ENCODE results near the gene WDR88. TPM values are rescaled to one million over a fixed set of nuclear protein-coding genes. Genes with fewer than 3 reads are reported as not detected.
A peak's percentile ranks its signal among the peaks of the same experiment; 100 is the strongest.
"Not testable (repeated sequence)": the region's sequence is repeated elsewhere in the genome, so short reads cannot be mapped to it uniquely, and the experiment has no call there.

The WDR88 gene
- total RNA-seq, 1 donor from 2014 or later = not detected

DNA sequence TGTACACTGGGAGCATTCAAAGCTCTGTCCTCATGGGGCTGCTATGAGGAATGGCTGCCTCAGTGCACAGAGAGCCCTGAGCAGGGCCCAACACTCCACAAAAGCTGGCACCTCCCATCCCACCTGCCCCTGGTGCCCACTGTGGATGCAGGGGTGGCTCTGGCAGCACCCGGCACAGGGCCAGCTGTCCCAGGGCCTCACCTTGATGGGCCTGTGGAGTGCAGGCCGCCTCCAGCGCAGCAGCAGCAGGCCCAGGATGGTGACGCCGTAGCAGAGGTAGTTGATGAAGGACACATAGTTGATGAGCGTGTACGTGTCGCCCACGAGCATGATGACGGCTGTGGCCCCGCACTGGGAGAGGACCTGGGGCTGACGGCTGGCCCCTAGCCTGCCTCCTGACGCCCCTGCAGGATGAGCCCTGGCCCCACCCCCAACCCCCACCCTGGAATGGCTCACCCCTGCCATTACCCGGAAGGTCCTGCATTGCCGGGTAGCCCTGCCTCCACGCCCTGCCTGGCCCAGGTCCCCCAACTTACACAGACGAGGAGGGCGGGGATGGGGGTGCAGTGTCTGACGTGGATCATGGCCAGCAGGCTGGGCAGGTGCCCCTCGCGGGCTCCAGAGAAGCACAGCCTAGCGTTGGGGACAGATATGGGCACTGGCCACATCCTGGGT, 78.5 kb downstream of the WDR88 start:
- DNase-seq (ENCODE audit: low spot score) = no peak

DNA sequence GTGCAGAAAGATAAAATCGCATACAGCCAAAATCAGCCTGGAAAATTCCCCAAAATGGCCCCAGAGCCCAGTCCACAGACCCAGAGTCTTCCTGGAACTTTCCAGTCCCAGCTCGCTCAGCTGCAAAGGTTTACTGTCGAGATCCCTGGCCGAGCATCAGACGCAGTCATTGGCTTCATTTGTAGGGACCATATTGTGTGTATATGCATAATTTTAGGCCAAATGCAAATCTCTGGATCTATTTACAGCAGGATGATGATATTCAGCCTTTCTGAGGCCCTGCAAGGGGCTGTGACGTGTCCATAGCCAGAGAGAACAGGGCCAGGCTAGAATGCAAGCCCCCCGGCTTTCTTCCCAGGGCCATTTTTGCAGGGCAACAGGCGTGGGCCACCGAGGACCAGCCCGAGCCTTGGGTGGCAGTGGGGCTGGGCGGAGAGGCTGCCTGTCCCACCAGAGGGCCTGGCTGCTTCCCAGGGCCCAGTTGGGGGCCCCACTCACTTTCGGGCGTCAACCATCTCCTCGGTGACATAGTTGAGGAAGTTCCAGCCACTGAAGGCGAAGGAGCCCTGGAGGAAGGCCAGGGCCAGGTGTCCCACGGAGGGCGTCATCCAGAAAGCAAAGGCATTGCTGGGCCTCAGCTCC, 80.0 kb downstream of the WDR88 start:
- peak; percentile 42 for DNase-seq (ENCODE audit: low spot score)

DNA sequence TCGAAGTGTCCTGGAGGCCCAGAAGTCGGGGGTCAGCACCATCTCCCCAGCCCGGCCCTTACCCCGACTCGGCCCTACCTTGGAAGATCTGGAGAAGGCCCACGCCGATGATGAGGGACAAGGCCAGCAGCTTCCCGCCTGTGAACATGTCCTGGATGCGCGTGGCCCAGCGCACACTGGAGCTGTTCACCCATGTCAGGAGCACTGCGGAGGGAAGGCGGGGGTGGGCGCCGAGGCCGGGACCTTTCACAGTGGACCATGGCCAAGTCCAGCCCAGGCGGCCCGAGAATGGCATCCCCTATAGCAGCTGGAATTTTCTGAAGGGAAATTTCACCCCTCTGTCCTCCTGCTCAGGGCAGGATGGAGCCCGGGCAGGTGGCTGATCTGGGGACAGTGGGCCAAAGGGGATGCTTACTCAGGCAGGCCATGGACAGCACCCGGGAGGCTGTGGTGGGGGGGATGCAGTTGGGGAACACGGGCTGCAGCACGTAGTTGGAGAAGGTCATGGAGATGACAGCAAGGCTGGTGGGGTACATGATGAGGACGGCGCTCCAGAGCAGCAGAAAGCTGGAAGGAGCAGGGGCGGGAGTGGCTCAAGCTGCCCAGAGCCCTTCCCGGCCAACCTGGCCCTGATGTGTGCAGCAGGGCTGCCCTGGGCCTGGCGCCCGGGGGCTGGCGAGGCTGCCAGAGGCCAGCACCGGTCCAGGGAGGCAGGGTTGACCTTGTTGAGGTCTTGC, 80.7 kb downstream of the WDR88 start:
- no peak for DNase-seq (ENCODE audit: low spot score)

DNA sequence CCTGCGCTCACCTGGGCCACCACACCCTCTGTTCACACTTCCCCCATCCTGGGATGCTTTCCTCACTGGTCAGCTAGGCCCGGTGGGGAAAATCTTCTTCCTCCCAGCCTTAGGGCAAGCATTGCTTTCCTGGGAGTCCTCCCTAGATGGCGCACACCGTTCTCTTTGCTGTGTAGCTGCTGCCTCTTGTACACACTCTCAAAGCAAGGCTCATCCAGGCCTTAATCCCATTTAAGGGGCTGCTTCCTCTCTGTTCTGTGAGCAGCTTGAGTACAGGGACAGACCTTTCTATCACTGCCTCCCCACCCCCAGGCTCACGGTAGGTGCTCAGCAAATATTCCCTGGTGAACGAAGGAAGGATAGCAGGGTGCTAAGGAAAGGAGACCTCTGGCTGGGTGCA, 82.7 kb downstream of the WDR88 start:
- DNase-seq (ENCODE audit: low spot score) = peak; percentile 26

DNA sequence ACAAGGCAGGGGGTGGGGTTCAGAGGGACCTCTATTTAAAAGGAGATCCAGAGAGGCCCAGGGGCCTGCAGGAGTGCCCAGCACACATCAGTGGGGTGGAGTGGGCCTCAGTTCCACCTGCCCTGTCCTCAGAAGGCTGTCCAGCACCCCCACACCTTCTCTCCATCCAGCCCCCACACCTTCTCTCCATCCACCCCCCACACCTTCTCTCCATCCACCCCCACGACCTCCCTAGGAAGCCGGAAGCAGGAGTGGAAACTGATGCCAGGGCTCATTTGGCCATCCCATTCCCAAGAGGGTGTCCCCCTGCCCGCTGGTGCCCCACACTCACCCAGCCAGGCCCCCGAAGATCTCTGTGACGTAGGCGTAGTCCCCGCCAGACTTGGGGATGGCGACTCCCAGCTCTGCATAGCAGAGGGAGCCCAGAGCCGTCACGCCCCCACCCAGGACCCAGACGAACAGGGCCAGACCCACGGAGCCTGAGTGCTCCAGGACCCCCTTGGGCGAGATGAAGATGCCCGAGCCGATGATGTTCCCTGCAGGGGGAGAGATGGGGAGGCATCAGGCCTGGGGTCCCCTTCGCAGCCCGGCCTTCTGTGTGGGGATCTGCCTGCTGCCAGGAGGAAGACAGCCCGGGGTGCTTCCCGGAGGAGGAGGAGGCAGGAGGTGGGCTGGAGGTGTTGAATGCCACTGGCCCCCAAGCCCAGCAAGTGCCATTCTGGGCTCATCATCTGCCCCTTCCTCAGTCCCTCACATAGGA, 83.7 kb downstream of the WDR88 start:
- no peak for DNase-seq (ENCODE audit: low spot score)

DNA sequence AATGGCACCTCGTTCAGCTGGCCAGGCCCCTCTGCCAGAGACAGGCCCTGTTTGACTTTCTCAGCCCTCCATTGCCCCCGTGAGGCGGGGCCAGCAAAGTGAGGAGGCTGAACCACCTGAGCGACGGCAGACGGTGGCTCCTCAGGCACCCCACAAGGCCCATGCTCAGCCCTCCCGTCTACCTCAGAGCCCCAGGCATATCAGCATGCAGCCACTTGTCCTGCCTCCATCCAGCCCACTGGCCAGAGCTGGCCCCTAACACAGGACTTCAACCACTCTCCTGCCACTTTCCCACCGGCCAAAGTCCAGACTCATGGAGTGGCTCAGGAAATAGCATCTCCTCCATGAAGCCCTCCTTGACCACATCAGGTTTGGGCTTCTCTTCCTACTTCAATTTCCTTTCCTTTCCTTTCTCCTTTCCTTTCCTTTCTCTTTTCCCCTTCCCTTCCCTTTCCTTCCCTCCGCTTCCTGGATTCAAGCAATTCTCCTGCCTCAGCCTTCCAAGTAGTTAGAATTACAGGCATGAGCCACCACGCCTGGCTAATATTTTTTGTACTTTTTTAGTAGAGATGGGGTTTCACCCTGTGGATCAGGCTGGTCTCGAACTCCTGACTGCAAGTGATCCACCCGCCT, 84.4 kb downstream of the WDR88 start:
- no peak for DNase-seq (ENCODE audit: low spot score)

DNA sequence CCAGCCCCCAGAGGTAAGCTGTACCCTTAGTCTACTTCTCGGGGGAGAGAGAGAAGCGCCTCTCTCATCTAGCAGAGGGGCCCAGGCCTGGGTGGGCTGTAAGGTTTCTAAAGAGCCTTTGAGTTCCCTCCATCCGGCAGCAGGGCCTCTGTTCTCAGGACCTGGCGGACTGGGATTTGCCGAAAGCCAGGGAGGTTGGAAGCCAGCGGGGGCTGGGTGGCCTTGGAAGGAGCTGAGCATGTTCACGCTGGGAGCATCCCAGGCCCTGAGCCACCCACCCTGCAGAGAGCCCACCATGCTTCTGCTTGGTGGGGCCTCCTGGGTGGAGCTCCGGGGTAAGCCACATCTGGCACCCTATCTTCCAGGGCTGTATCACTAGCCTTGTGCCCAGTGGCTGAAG, 86.0 kb downstream of the WDR88 start:
- DNase-seq (ENCODE audit: low spot score) = no peak

DNA sequence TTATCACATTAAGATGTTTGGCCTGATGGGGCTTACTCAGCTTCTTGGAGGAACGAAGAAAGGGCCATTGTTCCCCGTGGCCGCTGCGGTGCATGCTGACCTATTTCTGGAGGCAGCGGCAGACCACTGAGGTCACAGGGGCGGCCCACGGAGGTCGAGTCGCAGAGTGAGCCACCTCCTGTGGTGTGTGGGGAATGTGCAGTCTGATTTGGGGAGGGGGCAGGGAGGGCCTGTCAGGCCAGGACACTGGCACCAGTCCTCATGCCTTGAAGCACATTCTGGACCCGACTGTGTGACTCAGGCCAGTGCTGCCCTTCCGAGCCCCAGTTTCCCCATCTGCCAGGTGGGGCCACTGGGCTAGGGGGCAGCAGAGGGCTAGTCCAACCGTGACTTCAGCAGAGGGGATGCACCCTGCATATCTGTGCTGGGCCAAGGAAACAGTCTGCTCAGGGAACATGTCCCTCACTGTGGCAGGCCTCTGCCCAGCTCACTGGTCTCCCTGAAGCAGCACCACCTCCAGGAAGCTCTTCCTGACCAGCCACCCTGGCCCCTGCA, 87.4 kb downstream of the WDR88 start:
- no peak for DNase-seq (ENCODE audit: low spot score)

DNA sequence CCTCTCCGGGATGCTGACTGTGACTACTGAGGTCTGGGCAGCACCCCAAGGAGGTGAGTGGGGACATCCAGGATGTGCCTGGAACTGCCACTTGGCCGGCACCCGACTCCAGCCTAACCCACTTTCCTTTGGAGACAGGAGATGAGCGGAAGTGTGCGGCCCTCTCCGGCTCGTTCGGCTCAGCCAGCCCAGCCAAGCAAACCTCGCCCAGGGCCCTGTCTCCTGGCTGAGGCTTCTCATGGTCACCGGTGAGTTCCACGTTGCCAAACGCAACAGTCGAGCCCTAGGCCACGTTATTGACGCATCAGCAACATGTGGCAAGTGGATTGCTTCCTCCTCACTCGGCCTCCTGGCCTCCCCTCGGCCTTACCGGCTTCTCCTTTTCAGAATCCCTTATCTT, 88.2 kb downstream of the WDR88 start:
- DNase-seq (ENCODE audit: low spot score) = no peak

DNA sequence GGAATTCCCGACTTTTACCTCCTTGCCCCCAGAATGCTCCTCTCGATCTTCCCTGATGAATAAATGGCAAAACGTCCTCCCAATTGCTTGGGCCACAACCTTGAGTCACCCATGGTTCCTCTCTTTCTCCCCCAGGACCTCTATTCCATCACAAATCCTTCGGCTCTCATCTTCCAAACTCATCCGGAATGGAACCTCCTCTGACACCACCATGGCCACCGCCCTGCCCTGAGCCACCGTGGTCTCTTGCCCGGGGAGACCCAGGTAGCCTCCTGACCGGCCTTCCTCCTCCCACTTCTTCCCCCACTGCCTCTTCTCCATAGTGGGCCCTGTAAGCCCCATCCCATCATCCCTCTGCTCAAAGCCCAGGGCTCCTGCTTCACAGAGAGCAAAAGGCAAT, 88.8 kb downstream of the WDR88 start:
- no peak for DNase-seq (ENCODE audit: low spot score)

DNA sequence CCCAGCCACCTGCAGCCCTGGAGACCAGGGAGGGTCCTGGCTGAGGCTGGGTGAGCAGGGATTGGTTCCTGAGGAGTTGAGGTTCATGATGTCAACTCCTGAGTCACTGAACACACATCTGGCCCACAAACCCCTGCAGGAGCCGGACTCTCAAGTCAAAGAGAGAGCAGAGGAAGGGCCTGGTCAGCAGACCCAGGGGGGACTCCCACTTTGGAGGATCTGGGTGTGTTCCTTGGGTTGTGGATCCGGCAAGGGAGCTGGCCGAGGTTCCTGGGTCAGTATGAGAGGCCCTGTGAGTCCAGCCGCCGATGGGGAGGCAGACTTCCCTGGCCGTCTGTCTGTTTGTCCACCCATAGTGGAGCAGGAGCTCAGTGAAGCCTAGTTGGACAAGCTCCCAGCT, 89.7 kb downstream of the WDR88 start:
- no peak for DNase-seq (ENCODE audit: low spot score)

DNA sequence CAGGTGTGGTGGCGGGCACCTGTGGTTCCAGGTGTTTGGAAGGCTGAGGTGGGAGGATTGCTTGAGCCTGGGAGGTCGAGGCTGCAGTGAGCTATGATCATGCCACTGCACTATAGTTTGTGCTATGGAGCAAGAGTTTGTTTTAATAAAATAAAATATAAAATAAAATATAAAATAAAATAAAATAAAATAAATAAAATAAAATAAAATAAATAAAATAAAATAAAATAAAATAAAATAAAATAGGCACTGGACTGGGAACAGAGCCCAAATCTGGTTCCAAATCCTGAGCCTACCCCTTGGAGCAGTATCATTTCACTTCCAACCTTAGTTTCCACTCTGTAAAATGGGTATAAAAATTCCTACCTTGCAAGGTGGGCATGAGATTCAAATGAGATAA, 90.3 kb downstream of the WDR88 start:
- not testable (repeated sequence) for DNase-seq (ENCODE audit: low spot score)

DNA sequence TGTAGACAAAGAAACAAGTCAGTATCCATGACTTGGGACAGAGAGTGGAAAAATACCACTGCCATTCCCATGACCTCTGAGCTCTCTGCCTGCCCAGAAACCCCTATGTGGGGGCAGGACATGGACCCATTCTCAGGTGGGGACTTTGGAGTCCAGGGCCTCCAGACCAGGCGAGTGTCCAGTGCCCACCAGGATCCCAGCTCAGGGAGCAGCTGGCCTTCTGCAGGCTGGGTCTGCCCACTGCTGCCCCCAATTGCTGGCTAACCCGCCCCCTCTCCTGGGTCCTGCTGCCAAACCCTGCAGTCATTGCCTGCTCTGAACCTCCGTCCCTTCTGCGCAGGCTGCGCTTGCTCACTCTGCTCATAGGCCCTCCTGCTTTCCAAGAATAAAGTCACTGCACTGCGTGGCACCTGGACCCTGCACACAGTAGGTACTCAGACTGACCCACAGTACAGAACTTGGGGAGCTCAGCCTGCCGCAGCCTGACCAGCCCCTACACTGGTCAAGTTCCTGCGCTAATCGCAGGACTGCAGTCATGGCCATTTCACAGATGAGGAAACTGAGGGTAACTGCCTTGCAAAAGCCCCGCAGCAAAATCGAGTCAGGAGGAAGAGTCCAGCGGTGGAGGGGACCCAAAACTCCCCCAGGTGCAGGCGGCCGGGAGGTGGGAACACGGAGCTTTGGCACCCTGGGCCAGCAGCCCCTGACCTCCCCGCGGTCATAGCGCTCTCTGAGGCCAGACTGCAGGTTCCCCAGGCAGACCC, 93.0 kb downstream of the WDR88 start:
- no peak for DNase-seq (ENCODE audit: low spot score)

Other genes starting within 250 kb of the WDR88 start
- 5.8 TPM for gene CEP89, start 160.2 kb upstream of the WDR88 start, total RNA-seq (ENCODE audit: insufficient read depth, low replicate concordance)
- 0.96 TPM for gene FAAP24, start 159.9 kb upstream of the WDR88 start, total RNA-seq (ENCODE audit: insufficient read depth, low replicate concordance)
- gene RHPN2, start 67.2 kb upstream of the WDR88 start, total RNA-seq (ENCODE audit: insufficient read depth, low replicate concordance) = 4.1 TPM
- gene GPATCH1, start 50.9 kb upstream of the WDR88 start, total RNA-seq (ENCODE audit: insufficient read depth, low replicate concordance) = 13.7 TPM
- gene LRP3, start 62.2 kb downstream of the WDR88 start, total RNA-seq (ENCODE audit: insufficient read depth, low replicate concordance) = 12.5 TPM
- not detected for gene SLC7A10, start 93.7 kb downstream of the WDR88 start, total RNA-seq (ENCODE audit: insufficient read depth, low replicate concordance)
- 7.5 TPM for gene CEBPA, start 170.4 kb downstream of the WDR88 start, total RNA-seq (ENCODE audit: insufficient read depth, low replicate concordance)
- 31.8 TPM for gene CEBPG, start 241.6 kb downstream of the WDR88 start, total RNA-seq (ENCODE audit: insufficient read depth, low replicate concordance)